Activated T-helper 2 cell treated with anti-CD3 and anti-CD28 coated beads, Interferon-gamma antibody, Interleukin-2, Interleukin-4, amounts not matched to agents 10 μg/mL and 5 μg/mL and 100 μg/mL, durations not matched to agents 14 hours and 24 hours and 36 hours (primary cell): Measurements from ENCODE around the gene TMEM35B. TPM values are rescaled to one million over a fixed set of nuclear protein-coding genes. Genes with fewer than 3 reads are reported as not detected.
"Not testable (repeated sequence)": the region's sequence is repeated elsewhere in the genome, so short reads cannot be mapped to it uniquely, and the experiment has no call there.

Source experiments
- DNase-seq: peaks from one replicate; pipeline ENCODE4 v3.0.0; 2021; ENCODE audit warnings: low spot score
- H3K27ac Mint-ChIP-seq: one replicate; pipeline ENCODE4 v1.8.0; 2021; ENCODE audit warnings: mixed read lengths
- H3K27me3 Mint-ChIP-seq: one replicate; pipeline ENCODE4 v1.8.0; 2021; ENCODE audit warnings: low read depth, mixed read lengths
- H3K36me3 Mint-ChIP-seq: one replicate; pipeline ENCODE4 v1.8.0; 2021; ENCODE audit warnings: low read depth, mixed read lengths
- H3K4me1 Mint-ChIP-seq: one replicate; pipeline ENCODE4 v1.8.0; 2021; ENCODE audit warnings: low read depth, mixed read lengths
- H3K4me3 Mint-ChIP-seq: one replicate; pipeline ENCODE4 v1.8.0; 2021; ENCODE audit warnings: low read depth, mild to moderate bottlenecking, moderate library complexity, mixed read lengths
- H3K9me3 Mint-ChIP-seq: one replicate; pipeline ENCODE4 v1.8.0; 2021; ENCODE audit warnings: mixed read lengths
- intact Hi-C: fragments of 100-400 bp; cut with micrococcal nuclease; formaldehyde crosslinking; loops from one replicate; pipeline ENCODE4 v1.15.1; 2023
- total RNA-seq: library from RNA; stranded (reverse); gene quantifications from 2 replicates; pipeline ENCODE4 v1.2.3, GENCODE V29; 2022

The TMEM35B gene
- total RNA-seq, 1 donor from 2014 or later = 15.0 TPM

DNA sequence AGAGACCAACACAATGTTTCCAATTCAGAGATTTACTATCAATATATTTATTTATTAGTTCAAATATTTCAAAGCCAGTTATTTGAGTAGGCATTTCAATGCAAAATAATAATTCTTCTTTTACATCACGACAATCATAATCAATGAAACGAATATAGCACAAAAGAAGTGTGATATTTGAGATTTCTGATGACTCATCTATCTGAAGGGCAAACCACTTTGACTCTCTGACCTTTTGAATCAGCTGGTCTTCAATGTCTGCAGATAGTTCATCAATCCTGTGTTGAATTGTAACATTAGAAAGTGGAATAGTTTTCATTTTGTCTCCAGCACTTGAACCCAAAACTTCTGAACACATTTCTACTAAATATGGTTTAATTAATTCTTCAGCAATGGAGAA, 3.0 kb upstream of the TMEM35B start:
- Mint-ChIP-seq H3K9me3 (no peaks in the 10 kb centered on the region), H3K4me3 (peak overlapping the region; percentile 21), H3K27ac (peak overlapping the region; percentile 42)

DNA sequence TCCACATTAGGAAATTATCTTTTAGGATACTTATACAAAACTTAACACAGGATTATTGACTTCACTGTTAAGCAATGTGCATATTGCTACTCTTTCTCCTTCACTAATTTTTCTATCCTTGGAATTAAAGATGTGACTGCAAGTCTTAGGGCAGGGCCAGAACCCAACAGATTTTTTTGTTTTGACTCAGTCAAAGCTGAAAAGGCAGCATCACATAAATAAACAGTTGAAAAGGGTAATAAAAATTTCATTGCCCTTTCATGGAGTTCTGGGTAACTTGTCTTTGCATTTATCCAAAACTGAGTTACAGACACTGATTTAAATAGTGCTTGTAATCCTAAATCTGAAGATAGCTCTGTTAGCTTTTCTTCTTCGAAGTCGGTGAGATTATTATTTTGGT, 1.9 kb upstream of the TMEM35B start:
- intact Hi-C loops = loop anchor here (5.0 kb wide), 2 partner anchors 45 to 125 kb away; partner anchors contain the start of gene ZMYM6
- H3K4me3 Mint-ChIP-seq = no peak overlapping the region
- no peaks in the 10 kb centered on the region for H3K9me3 Mint-ChIP-seq
- no peak for DNase-seq
- H3K27me3 Mint-ChIP-seq = no peaks in the 10 kb centered on the region
- H3K27ac Mint-ChIP-seq = no peak overlapping the region
- H3K4me1 Mint-ChIP-seq = peaks cover 36% of the 10 kb centered on the region
- peaks cover 24% of the 10 kb centered on the region for H3K36me3 Mint-ChIP-seq

More for the DNA sequence above, 3.0 kb upstream of the TMEM35B start:
- no peak for DNase-seq
- intact Hi-C loops = loop anchor here (1.0 to 5.0 kb wide), 4 partner anchors 44 to 204 kb away; partner anchors contain the start of genes ZMYM1 and ZMYM6
- Mint-ChIP-seq H3K27me3 (no peaks in the 10 kb centered on the region), H3K36me3 (peaks cover 22% of the 10 kb centered on the region), H3K4me1 (peaks cover 33% of the 10 kb centered on the region)

DNA sequence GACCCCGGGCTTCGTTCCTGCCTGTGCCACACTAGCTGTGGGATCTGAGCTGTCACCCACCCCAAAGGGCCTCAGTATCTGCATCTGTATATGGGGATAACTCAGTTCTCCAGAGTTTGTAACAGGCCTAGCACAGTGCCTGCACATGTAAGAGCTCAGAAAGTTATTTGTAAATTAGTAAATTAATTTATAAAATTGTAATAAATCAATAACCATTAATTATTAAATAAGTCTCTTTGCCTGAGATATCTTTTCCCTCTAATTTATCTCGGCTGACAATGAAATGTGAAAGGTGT, 410 bp upstream of the TMEM35B start:
- Mint-ChIP-seq H3K27ac (peak overlapping the region; percentile 88), H3K36me3 (peaks cover 22% of the 10 kb centered on the region), H3K4me1 (peaks cover 36% of the 10 kb centered on the region), H3K4me3 (peak overlapping the region; percentile 94)
- not testable (repeated sequence) for DNase-seq, H3K9me3 Mint-ChIP-seq, H3K27me3 Mint-ChIP-seq
- intact Hi-C loops = loop anchor here (5.0 kb wide), 2 partner anchors 47 to 123 kb away; partner anchors contain the start of gene ZMYM6

DNA sequence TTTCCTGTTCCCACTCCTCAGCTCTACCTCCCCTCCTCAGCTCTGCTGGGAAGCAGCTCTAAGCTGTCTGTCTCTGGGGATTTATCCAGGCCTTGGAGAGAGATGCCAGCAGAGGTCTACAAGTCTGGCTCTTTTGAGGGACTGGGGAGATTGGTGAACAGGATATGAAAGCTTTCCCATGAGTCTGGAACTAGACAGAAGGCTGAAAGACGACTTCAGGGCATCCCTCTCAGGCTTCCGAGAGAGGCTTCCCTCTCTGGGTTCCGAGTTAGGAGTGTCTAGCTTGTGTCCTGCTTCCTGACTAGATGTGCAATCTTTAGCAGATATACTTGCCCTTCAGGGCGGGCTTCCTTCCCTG, 733 bp downstream of the TMEM35B start:
- Mint-ChIP-seq H3K27ac (peak overlapping the region; percentile 85), H3K36me3 (peaks cover 24% of the 10 kb centered on the region), H3K9me3 (no peaks in the 10 kb centered on the region), H3K27me3 (no peaks in the 10 kb centered on the region), H3K4me3 (peak overlapping the region; percentile 94), H3K4me1 (peaks cover 36% of the 10 kb centered on the region)
- intact Hi-C loops = no loop called here
- no peak for DNase-seq

DNA sequence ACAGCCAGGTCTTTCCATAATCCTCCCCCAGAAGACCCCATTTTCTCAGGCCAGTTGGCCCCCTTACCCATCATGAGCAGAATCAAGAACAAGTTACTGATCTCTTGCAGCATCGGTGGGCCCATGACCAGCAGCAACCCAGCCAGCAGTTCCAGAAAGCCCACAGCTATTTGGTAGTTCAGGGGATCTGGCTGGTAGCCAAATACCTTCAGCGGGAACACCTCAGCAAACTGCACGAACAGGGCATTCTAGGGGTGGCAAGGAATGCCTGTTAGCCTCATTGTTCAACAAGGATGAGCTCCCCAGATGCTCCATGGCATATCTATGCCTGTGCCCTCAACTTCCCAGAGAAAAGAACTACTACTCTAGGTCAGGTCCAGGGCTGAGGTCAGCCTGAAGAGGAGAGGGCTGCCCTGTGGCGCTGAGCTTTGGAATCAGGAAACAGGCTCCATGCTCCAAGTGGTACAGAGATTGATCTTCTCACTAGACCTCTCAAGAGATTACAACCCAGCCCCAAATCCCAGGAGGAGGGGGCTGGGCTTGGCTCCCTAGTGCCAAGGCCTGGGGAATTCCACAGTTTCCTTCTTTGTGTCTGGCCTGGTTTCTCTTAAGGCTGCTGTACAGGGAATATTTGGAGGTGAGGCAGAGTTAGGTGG, 1.3 kb downstream of the TMEM35B start:
- Mint-ChIP-seq H3K4me1 (peaks cover 34% of the 10 kb centered on the region), H3K27me3 (no peaks in the 10 kb centered on the region), H3K4me3 (peak overlapping the region; percentile 94), H3K9me3 (no peaks in the 10 kb centered on the region), H3K36me3 (peaks cover 24% of the 10 kb centered on the region), H3K27ac (peak overlapping the region; percentile 85)
- no peak for DNase-seq
- intact Hi-C loops = no loop called here

DNA sequence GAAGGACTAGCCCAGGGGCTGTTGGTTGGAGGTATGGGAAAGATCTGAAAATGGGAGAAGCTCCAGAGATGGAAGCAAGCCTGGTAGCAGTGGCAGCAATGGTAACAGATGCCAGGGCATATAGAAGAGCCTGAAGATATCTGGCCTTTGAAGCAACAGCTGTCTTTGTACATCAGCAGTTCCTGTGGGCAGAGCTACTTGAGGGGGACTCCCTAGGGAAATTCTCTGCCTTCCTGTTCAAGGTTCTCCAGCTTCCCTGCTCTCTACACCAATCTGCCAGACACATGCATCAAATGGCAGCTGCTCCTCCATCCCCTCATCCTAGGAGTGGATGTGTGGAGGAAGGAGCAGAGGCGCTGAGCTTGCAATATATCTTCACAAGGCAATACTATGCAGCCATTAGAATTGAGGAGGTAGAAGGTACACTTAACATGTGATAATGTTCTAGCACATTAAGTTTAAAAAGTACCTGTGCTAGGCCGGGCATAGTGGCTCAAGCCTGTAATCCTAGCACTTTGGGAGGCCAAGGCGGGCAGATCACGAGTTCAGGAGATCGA, 2.2 kb downstream of the TMEM35B start:
- DNase-seq = no peak
- intact Hi-C loops = no loop called here
- no peaks in the 10 kb centered on the region for H3K27me3 Mint-ChIP-seq
- H3K36me3 Mint-ChIP-seq = peaks cover 18% of the 10 kb centered on the region
- H3K4me1 Mint-ChIP-seq = peaks cover 25% of the 10 kb centered on the region
- H3K27ac Mint-ChIP-seq = no peak overlapping the region
- H3K4me3 Mint-ChIP-seq = peak overlapping the region; percentile 30
- no peaks in the 10 kb centered on the region for H3K9me3 Mint-ChIP-seq

DNA sequence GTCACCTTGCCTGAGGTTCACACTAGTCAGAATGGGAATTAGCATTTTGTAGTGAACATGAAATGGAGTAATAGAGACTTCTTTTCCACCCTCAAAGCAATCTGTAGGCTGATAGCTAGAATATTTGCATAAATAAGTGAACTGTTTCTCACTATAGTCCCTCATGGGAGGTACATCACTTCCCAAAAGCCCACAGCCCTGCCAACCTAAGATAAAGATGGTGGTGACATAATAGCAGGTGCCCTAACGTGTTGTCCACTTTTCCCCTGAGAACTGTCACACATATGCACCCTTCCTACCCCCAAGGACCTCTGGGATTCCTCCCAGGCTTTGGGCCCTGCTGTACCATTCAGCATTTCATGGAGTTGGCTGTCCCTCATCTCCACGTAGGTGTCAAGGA, 4.4 kb downstream of the TMEM35B start:
- DNase-seq = no peak
- intact Hi-C loops = no loop called here
- Mint-ChIP-seq H3K27ac (no peak overlapping the region), H3K4me3 (no peak overlapping the region), H3K27me3 (no peaks in the 10 kb centered on the region), H3K9me3 (no peaks in the 10 kb centered on the region), H3K4me1 (peaks cover 15% of the 10 kb centered on the region), H3K36me3 (peaks cover 16% of the 10 kb centered on the region)

DNA sequence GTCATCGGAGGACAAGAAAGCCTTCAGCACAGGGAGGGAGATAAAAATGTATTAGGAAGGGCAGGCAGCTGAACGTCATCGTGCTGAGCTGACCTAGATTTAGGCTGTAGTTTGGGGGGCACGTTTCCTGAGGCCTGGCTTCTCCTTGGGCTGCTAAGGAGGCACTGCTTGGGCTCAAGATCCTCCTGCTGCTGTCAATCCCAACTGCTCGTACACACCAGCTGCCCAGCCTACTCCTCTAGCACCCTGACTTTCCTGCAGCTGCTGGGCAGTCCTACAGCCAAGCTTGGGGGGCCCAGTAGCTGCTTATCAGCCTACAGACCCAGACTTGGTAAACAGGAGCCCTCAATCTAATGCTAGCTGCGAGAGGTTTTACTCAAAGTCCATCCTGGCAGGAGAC, 6.2 kb downstream of the TMEM35B start:
- Mint-ChIP-seq H3K4me1 (peaks cover 8% of the 10 kb centered on the region), H3K4me3 (no peak overlapping the region), H3K27ac (no peak overlapping the region), H3K9me3 (no peaks in the 10 kb centered on the region), H3K27me3 (no peaks in the 10 kb centered on the region), H3K36me3 (peaks cover 18% of the 10 kb centered on the region)
- DNase-seq = no peak
- intact Hi-C loops = no loop called here

DNA sequence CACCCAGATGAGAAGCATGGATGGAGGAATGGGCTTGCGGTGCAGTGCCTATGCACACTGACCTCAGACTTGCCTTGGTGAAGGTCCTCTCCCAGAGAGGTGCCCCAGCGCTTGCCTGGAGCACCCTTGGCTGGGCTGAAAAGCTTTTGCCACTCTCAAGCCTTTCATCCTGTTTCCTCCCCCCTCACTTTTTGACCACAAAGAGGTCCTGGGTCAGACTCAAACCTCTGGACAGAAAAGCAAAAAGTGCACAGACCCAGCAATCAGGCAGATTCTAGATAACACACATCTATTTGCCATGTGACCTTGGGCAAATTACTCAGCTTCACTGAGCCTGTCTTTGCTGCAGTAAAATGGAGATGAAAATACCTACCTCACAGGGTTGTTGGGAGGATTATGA, 7.3 kb downstream of the TMEM35B start:
- no peaks in the 10 kb centered on the region for H3K27me3 Mint-ChIP-seq
- no peak for DNase-seq
- H3K27ac Mint-ChIP-seq = no peak overlapping the region
- no peak overlapping the region for H3K4me3 Mint-ChIP-seq
- H3K9me3 Mint-ChIP-seq = no peaks in the 10 kb centered on the region
- peaks cover 15% of the 10 kb centered on the region for H3K36me3 Mint-ChIP-seq
- intact Hi-C loops = no loop called here
- no peaks in the 10 kb centered on the region for H3K4me1 Mint-ChIP-seq

DNA sequence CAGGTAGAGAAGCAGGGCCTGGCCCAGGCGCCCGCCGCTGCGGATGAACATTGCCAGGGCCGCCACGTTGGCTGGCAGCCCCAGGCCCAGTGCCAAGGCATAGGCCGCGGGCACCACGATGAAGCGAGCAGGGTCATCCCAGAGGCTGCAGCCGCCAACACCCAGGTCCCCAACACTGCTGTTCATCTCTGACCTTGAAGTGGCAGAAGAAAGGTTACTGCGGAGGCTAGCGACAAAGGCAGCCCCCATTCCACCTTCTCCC, 8.0 kb downstream of the TMEM35B start:
- DNase-seq = no peak
- Mint-ChIP-seq H3K27ac (no peak overlapping the region), H3K9me3 (no peaks in the 10 kb centered on the region), H3K4me1 (no peaks in the 10 kb centered on the region), H3K27me3 (no peaks in the 10 kb centered on the region), H3K36me3 (peaks cover 10% of the 10 kb centered on the region), H3K4me3 (no peak overlapping the region)
- intact Hi-C loops = no loop called here

DNA sequence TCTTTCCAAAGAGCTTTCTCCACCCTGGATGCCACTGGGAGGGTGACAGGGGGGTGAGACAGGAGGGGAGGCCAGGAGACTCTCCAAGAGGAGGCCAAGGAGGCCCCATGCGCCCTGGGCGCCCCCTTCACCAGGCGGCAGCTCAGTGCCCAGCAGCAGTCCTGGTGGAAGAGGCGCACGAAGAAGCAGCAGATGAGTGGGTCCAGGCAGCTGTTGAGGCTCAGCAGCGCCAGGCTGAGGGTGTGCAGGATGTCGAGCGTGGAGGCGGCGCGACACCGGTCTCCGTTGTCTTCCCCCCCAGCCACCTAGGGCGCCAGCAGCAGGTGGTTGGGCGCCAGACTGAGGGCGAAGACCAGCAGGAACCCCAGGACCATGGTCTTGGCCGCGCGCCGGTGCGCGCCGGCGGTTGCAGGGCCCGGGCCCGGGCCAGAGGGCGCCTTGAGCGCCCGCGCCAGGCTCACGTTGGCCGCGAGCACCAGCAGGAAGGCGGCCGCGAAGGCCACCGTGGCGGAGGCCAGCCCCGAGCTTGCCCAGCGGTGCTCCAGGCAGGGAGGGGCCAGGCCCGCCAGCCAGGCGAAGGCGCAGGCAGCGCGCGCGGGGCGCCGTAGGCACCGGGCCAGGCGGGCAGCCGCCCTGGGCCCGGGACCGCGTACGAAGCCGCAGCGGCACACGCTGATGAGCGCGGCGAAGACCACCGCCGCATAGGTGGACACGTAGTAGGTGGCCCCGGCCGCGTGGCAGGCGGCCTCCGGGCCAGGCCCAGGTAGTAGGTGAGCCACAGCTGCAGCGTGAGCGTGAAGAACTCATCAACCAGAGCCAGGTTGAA, 8.6 kb downstream of the TMEM35B start:
- no peaks in the 10 kb centered on the region for H3K27me3 Mint-ChIP-seq
- no peak overlapping the region for H3K27ac Mint-ChIP-seq
- H3K36me3 Mint-ChIP-seq = peaks cover 10% of the 10 kb centered on the region
- intact Hi-C loops = no loop called here
- peaks cover 2% of the 10 kb centered on the region for H3K4me1 Mint-ChIP-seq
- no peak for DNase-seq
- no peak overlapping the region for H3K4me3 Mint-ChIP-seq
- no peaks in the 10 kb centered on the region for H3K9me3 Mint-ChIP-seq

DNA sequence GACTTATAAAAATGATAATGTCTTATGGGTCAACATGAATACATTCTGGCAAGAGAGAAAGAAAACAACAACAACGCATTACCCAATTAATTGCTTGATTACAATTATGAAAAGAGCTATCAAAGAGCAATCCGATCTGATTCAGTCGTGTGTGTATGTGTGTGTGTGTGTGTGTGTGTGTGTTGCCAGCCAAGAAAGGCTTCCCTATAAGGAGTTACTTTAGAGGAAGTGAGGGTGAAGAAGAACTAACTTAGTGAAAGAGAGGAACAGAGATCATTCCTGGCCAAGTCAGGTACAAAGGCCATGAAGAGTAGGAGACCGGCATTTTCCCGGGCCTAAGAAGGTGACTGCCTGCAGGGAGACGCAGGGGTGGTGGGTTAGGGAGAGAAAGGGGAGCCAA, 9.4 kb downstream of the TMEM35B start:
- H3K27me3 Mint-ChIP-seq = no peaks in the 10 kb centered on the region
- no peak for DNase-seq
- H3K4me3 Mint-ChIP-seq = no peak overlapping the region
- intact Hi-C loops = no loop called here
- peaks cover 10% of the 10 kb centered on the region for H3K36me3 Mint-ChIP-seq
- H3K9me3 Mint-ChIP-seq = no peaks in the 10 kb centered on the region
- no peak overlapping the region for H3K27ac Mint-ChIP-seq
- H3K4me1 Mint-ChIP-seq = peaks cover 2% of the 10 kb centered on the region

DNA sequence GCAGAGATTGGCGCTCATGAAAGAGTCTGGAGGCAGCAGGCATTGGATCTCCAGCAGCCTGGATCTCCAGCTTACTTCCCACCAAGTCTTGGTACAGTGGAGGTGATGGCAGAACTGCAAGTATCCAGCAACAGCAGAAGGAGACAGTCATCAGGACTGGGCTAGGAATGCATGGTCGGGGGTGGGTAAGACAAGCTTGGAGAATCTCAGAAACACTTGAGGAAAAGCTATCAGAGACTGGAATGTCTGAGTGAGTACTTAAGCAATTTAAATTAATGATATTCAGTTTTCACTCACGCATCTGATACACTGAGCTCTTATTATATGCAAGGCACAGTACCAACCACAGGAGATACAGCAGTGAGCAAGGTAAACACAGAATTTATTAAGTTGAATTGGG, 9.8 kb downstream of the TMEM35B start:
- Mint-ChIP-seq H3K36me3 (peaks cover 7% of the 10 kb centered on the region), H3K4me1 (peaks cover 2% of the 10 kb centered on the region), H3K27ac (no peak overlapping the region), H3K9me3 (no peaks in the 10 kb centered on the region), H3K4me3 (no peak overlapping the region), H3K27me3 (no peaks in the 10 kb centered on the region)
- intact Hi-C loops = no loop called here
- no peak for DNase-seq
